HG02642 (cell line): ENCODE results near the gene MT1G.
"Not testable (repeated sequence)": the region's sequence is repeated elsewhere in the genome, so short reads cannot be mapped to it uniquely, and the experiment has no call there.

Experiments
- ATAC-seq: cut with Tn5 transposase; IDR thresholded peaks from one replicate; pipeline ENCODE4 v1.9.1; 2021; ENCODE audit warnings: mild to moderate bottlenecking; ENCODE audit not compliant: unreplicated experiment, poor library complexity

The MT1G gene

GRCh38 chr16:56669005-56669839 is 1.4 kb upstream of the MT1G start, which contains the start of gene MT1H:
Gene MT1H (plus strand): TSS chr16:56669814. CDS start chr16:56669885, 71 bp downstream.
- no peak for ATAC-seq

- not testable (repeated sequence) for ATAC-seq
Measured at GRCh38 chr16:56665286-56666261, 2.3 kb downstream of the MT1G start.

- ATAC-seq = no peak
Measured at GRCh38 chr16:56664506-56664905, 3.4 kb downstream of the MT1G start.

- no peak for ATAC-seq
Measured at GRCh38 chr16:56662357-56663354, 5.2 kb downstream of the MT1G start.

GRCh38 chr16:56658327-56658875 is 9.5 kb downstream of the MT1G start:
- ATAC-seq = no peak

- peak; percentile 68 for ATAC-seq
Measured at GRCh38 chr16:56657555-56658326, 10.1 kb downstream of the MT1G start, which contains the start of gene MT1F. Gene MT1F (plus strand): TSS chr16:56657959. CDS start chr16:56658059, 100 bp downstream.

GRCh38 chr16:56653218-56653617 is 14.6 kb downstream of the MT1G start:
- no peak for ATAC-seq

- no peak for ATAC-seq
Measured at GRCh38 chr16:56652600-56652999, 15.3 kb downstream of the MT1G start.

GRCh38 chr16:56651586-56651985 is 16.3 kb downstream of the MT1G start, which contains the start of gene MT1B:
Gene MT1B (plus strand): TSS chr16:56651886. CDS start chr16:56651954, 68 bp downstream.
- ATAC-seq = no peak

GRCh38 chr16:56649820-56650219 is 18.0 kb downstream of the MT1G start:
- no peak for ATAC-seq

GRCh38 chr16:56649271-56649670 is 18.6 kb downstream of the MT1G start:
- no peak for ATAC-seq

GRCh38 chr16:56647641-56648431 is 20.0 kb downstream of the MT1G start:
- ATAC-seq = no peak

GRCh38 chr16:56645838-56646237 is 22.0 kb downstream of the MT1G start:
- ATAC-seq = no peak

GRCh38 chr16:56645311-56645710 is 22.6 kb downstream of the MT1G start:
- ATAC-seq = no peak

- ATAC-seq = no peak
Measured at GRCh38 chr16:56643833-56644232, 24.0 kb downstream of the MT1G start.

GRCh38 chr16:56643080-56643778 is 24.6 kb downstream of the MT1G start:
- ATAC-seq = peak; percentile 71

GRCh38 chr16:56641166-56641565 is 26.7 kb downstream of the MT1G start:
- no peak for ATAC-seq
